ENCODE data around the gene MAN2B2. TPM values are rescaled to one million over a fixed set of nuclear protein-coding genes. Genes with fewer than 3 reads are reported as not detected.

MAN2B2 gene
- total RNA-seq, 2 experiments from 2014 or later, result 13.7 to 19.4 TPM

GRCh38 chr4:6568148-6568547 is 6.8 kb upstream of the MAN2B2 start:
- no peaks in the 10 kb centered on the region for H3K79me2 ChIP-seq (ENCODE audit: insufficient read depth, low read depth, low read length)
- no peaks in the 10 kb centered on the region for H4K20me1 ChIP-seq (ENCODE audit: insufficient read depth, low read length)
- no peaks in the 10 kb centered on the region for H3K9me3 ChIP-seq (ENCODE audit: low read length)
- H3K9me2 ChIP-seq (ENCODE audit: insufficient read depth, low read length), result no peaks in the 10 kb centered on the region
- ChIA-PET CTCF (ENCODE audit: unreplicated experiment) (no interaction called here), POLR2A (no interaction called here)
- no peak overlapping the region for H3K27ac ChIP-seq (ENCODE audit: low read depth, low read length, poor library complexity, severe bottlenecking)
- no peak overlapping the region for H2AFZ ChIP-seq (ENCODE audit: low read length)
- H3K4me2 ChIP-seq (ENCODE audit: low read length), result no peak overlapping the region
- TF ChIP-seq CTCF (conservative IDR thresholded peaks at IDR 0.05; ENCODE audit: low read length) (no peak), EZH2phosphoT487 (IDR thresholded peaks at IDR 0.05; ENCODE audit: borderline replicate concordance, low read depth, low read length) (no peak)
- intact Hi-C loops (cut with micrococcal nuclease; ENCODE audit: unreplicated experiment), result no loop called here
- H3K36me3 ChIP-seq (ENCODE audit: insufficient read depth, low read length), result no peaks in the 10 kb centered on the region
- no peak overlapping the region for H3K4me3 ChIP-seq (ENCODE audit: low read depth, low read length, poor library complexity, severe bottlenecking)
- DNase-seq (ENCODE audit: low spot score), result no peak
- no TSS peak for BruUV-seq (replicated peaks)
- no peaks in the 10 kb centered on the region for H3K4me1 ChIP-seq (ENCODE audit: insufficient read depth, low read length, poor library complexity, severe bottlenecking)

- Histone ChIP-seq H3K9me2 (ENCODE audit: insufficient read depth, low read length) (no peaks in the 10 kb centered on the region), H3K4me2 (ENCODE audit: low read length) (no peak overlapping the region), H3K9me3 (ENCODE audit: low read length) (no peaks in the 10 kb centered on the region), H3K36me3 (ENCODE audit: insufficient read depth, low read length) (no peaks in the 10 kb centered on the region), H3K27ac (ENCODE audit: low read depth, low read length, poor library complexity, severe bottlenecking) (no peak overlapping the region), H3K79me2 (ENCODE audit: insufficient read depth, low read depth, low read length) (no peaks in the 10 kb centered on the region), H3K4me3 (ENCODE audit: low read depth, low read length, poor library complexity, severe bottlenecking) (no peak overlapping the region), H4K20me1 (ENCODE audit: insufficient read depth, low read length) (no peaks in the 10 kb centered on the region), H2AFZ (ENCODE audit: low read length) (no peak overlapping the region), H3K4me1 (ENCODE audit: insufficient read depth, low read length, poor library complexity, severe bottlenecking) (no peaks in the 10 kb centered on the region)
- no TSS peak for BruUV-seq (replicated peaks)
- TF ChIP-seq CTCF (conservative IDR thresholded peaks at IDR 0.05; ENCODE audit: low read length) (no peak), EZH2phosphoT487 (IDR thresholded peaks at IDR 0.05; ENCODE audit: borderline replicate concordance, low read depth, low read length) (no peak)
- no peak for DNase-seq (ENCODE audit: low spot score)
- intact Hi-C loops (cut with micrococcal nuclease; ENCODE audit: unreplicated experiment), result no loop called here
- ChIA-PET CTCF (ENCODE audit: unreplicated experiment) (no interaction called here), POLR2A (no interaction called here)
These were observed 6.2 kb upstream of the MAN2B2 start for GRCh38 chr4:6568689-6569332.

- CTCF ChIA-PET (ENCODE audit: unreplicated experiment), result no interaction called here
These were observed 3.4 kb upstream of the MAN2B2 start for GRCh38 chr4:6571608-6572007.

More at GRCh38 chr4:6571608-6572007, 3.4 kb upstream of the MAN2B2 start:
- H2AFZ ChIP-seq (ENCODE audit: low read length), result no peak overlapping the region
- H3K4me2 ChIP-seq (ENCODE audit: low read length), result no peak overlapping the region
- no peaks in the 10 kb centered on the region; the same call in 1 of the 2 replicates for H3K79me2 ChIP-seq (ENCODE audit: insufficient read depth, low read depth, low read length)
- H4K20me1 ChIP-seq (ENCODE audit: insufficient read depth, low read length), result no peaks in the 10 kb centered on the region
- H3K9me3 ChIP-seq (ENCODE audit: low read length), result no peaks in the 10 kb centered on the region
- H3K36me3 ChIP-seq (ENCODE audit: insufficient read depth, low read length), result no peaks in the 10 kb centered on the region
- peaks cover 9% of the 10 kb centered on the region for H3K4me1 ChIP-seq (ENCODE audit: insufficient read depth, low read length, poor library complexity, severe bottlenecking)
- no peaks in the 10 kb centered on the region for H3K9me2 ChIP-seq (ENCODE audit: insufficient read depth, low read length)
- BruUV-seq (replicated peaks), result no TSS peak
- H3K4me3 ChIP-seq (ENCODE audit: low read depth, low read length, poor library complexity, severe bottlenecking), result no peak overlapping the region
- H3K27ac ChIP-seq (ENCODE audit: low read depth, low read length, poor library complexity, severe bottlenecking), result no peak overlapping the region
- no peak for DNase-seq (ENCODE audit: low spot score)
- POLR2A ChIA-PET, result no interaction called here
- TF ChIP-seq CTCF (conservative IDR thresholded peaks at IDR 0.05; ENCODE audit: low read length) (no peak), EZH2phosphoT487 (IDR thresholded peaks at IDR 0.05; ENCODE audit: borderline replicate concordance, low read depth, low read length) (no peak)
- intact Hi-C loops (cut with micrococcal nuclease; ENCODE audit: unreplicated experiment), result no loop called here
